GM18498 (cell line): ENCODE data around the gene KLHL8.

Experiments used
- ATAC-seq: cut with Tn5 transposase; IDR thresholded peaks from one replicate; pipeline ENCODE4 v1.9.1; 2021; ENCODE audit warnings: mild to moderate bottlenecking, moderate library complexity; ENCODE audit not compliant: unreplicated experiment

Gene KLHL8

GRCh38 chr4:87126056-87126455 lies 94.4 kb downstream of the KLHL8 start:
- ATAC-seq, result no peak

GRCh38 chr4:87122252-87122651 lies 98.2 kb downstream of the KLHL8 start:
- no peak for ATAC-seq

- no peak for ATAC-seq
Measured at GRCh38 chr4:87121341-87122065, 98.9 kb downstream of the KLHL8 start.

GRCh38 chr4:87120411-87121162 lies 99.8 kb downstream of the KLHL8 start:
- ATAC-seq, result no peak

GRCh38 chr4:87120010-87120409 lies 100.4 kb downstream of the KLHL8 start:
- ATAC-seq, result no peak

GRCh38 chr4:87118826-87119225 lies 101.6 kb downstream of the KLHL8 start:
- no peak for ATAC-seq

- no peak for ATAC-seq
Measured at GRCh38 chr4:87118421-87118820, 102.0 kb downstream of the KLHL8 start.

GRCh38 chr4:87117732-87118075 lies 102.7 kb downstream of the KLHL8 start:
- ATAC-seq, result no peak

GRCh38 chr4:87117051-87117731 lies 103.2 kb downstream of the KLHL8 start:
- no peak for ATAC-seq

- no peak for ATAC-seq
Measured at GRCh38 chr4:87116231-87116630, 104.2 kb downstream of the KLHL8 start.

- ATAC-seq, result no peak
Measured at GRCh38 chr4:87114245-87115062, 106.0 kb downstream of the KLHL8 start.

GRCh38 chr4:87112063-87112462 lies 108.4 kb downstream of the KLHL8 start:
- no peak for ATAC-seq
